Measurements from ENCODE around the gene OPN3. TPM values are rescaled to one million over a fixed set of nuclear protein-coding genes. Genes with fewer than 3 reads are reported as not detected.
A peak's percentile ranks its signal among the peaks of the same experiment; 100 is the strongest.

The OPN3 gene
- total and polyA plus RNA-seq, 2 of the 4 experiments (the other 2 are of a cell fraction), result 16.4 to 21.9 TPM

GRCh38 chr1:241640867-241641622, 876 bp upstream of the OPN3 start:
- DNase-seq (no peak), ATAC-seq (ENCODE audit: low read depth) (no peak)
- Histone ChIP-seq H3K4me2 (ENCODE audit: low read depth, low read length) (no peak overlapping the region; the same call in 1 of the 2 replicates), H3K36me3 (ENCODE audit: control insufficient read depth, insufficient read depth, low read length) (no peaks in the 10 kb centered on the region; the same call in 1 of the 2 replicates), H3K23ac (ENCODE audit: low read depth, low read length) (no peak overlapping the region), H3K27ac (ENCODE audit: insufficient read depth, low read length) (peak overlapping the region; percentile 41; the same call in 1 of the 2 replicates), H3K14ac (replicated peaks; ENCODE audit: low read depth, low read length) (0 out of 2 replicates have a peak overlapping the region, but pooled peaks have one; percentile 63), H4K20me1 (ENCODE audit: insufficient read depth, low read length) (0 out of 2 replicates have a peak, but pooled peaks cover 6% of the 10 kb centered on the region), H2BK5ac (ENCODE audit: low read depth, low read length, poor library complexity, severe bottlenecking) (peak overlapping the region; percentile 18), H2BK20ac (ENCODE audit: low read depth, low read length) (peak overlapping the region; percentile 75), H3K9ac (ENCODE audit: low read depth, low read length) (no peak overlapping the region), H4K5ac (ENCODE audit: low read depth, low read length) (no peak overlapping the region), H3K9me1 (ENCODE audit: insufficient read depth, low read length) (peaks cover 11% of the 10 kb centered on the region), H3K9me3 (ENCODE audit: control insufficient read depth, insufficient read depth, low read length) (no peaks in the 10 kb centered on the region), H2AFZ (replicated peaks; ENCODE audit: low read length, poor library complexity) (peak overlapping the region; percentile 98), H3K56ac (ENCODE audit: extremely low read depth, insufficient read depth, low read length) (no peak overlapping the region), H2BK120ac (ENCODE audit: low read depth, low read length) (peak overlapping the region; percentile 58; the same call in 1 of the 2 replicates), H3K4ac (ENCODE audit: low read depth, low read length) (peak overlapping the region; percentile 76), H2BK15ac (ENCODE audit: low read depth, low read length) (0 out of 3 replicates have a peak overlapping the region, but pooled peaks have one; percentile 39), H2AK5ac (ENCODE audit: low read depth, low read length) (no peak overlapping the region), H2AK9ac (replicated peaks; ENCODE audit: low read depth, low read length, poor library complexity) (peak overlapping the region; percentile 46), H4K91ac (ENCODE audit: insufficient read depth, low read depth, low read length) (peak overlapping the region; percentile 46), H3K4me1 (ENCODE audit: control insufficient read depth, insufficient read depth, low read length) (peaks cover 8% of the 10 kb centered on the region), H3K18ac (ENCODE audit: low read depth, low read length) (no peak overlapping the region), H3K4me3 (ENCODE audit: insufficient read depth, low read depth, low read length) (no peak overlapping the region), H3K79me1 (ENCODE audit: low read depth in 1 of 2, low read length in 2 of 2) (peaks cover 11 to 18% of the 10 kb centered on the region in 2 experiments), H4K8ac (ENCODE audit: low read depth in 2 of 2, low read length in 2 of 2) (peak overlapping the region; percentile 71 to 98), H3K27me3 (ENCODE audit: control insufficient read depth, insufficient read depth, low read length) (no peaks in the 10 kb centered on the region)
- intact Hi-C loops (cut with micrococcal nuclease), result loop anchor here (1.0 kb wide), 1 partner anchor 31 kb away; no protein-coding TSS in a partner anchor
- in situ Hi-C loops (cut with MboI; ENCODE audit: low sequenced_read_pairs), result no loop called here
- dilution Hi-C loops (cut with HindIII; ENCODE audit: low sequenced_read_pairs, unreplicated experiment), result no loop called here
- BruUV-seq (replicated peaks), result no TSS peak
- no peak for TF ChIP-seq CHD1 (IDR thresholded peaks at IDR 0.05; ENCODE audit: low read depth, low read length)
- peak; percentile 66 for TF ChIP-seq CEBPB (IDR thresholded peaks at IDR 0.05; ENCODE audit: low read depth, low read length)
- ChIA-PET CTCF (interaction anchor here (1.0 to 1.3 kb wide), 2 partner anchors 13 to 251 kb away, joined by 3 read pairs; no protein-coding TSS in a partner anchor), POLR2A (ENCODE audit: unreplicated experiment) (interaction anchor here (0.5 to 1.2 kb wide), 3 partner anchors 201 to 1051 kb away, joined by 4 to 13 read pairs (median 5); no protein-coding TSS in a partner anchor)
- 100% methylated on average over 2 of the region's 9 CpGs; no CpG with 5 or more reads in 1 of the 2 experiments for WGBS, 2 experiments (ENCODE audit: extremely low coverage in 2 of 2, insufficient read length in 1 of 2)

All from IMR-90 (cell line).